SJSA1 (cell line): Measurements from ENCODE around the gene SLC45A3. TPM values are rescaled to one million over a fixed set of nuclear protein-coding genes. Genes with fewer than 3 reads are reported as not detected.

Experiments used
- DNase-seq, 2 experiments: peaks; one replicate each; pipeline ENCODE4 v3.0.0-alpha.2; 2015 to 2020; ENCODE audit warnings: low spot score in 2 of 2, low read depth in 1 of 2
- H3K27ac ChIP-seq: fragments of 250-450 bp; sonication (Bioruptor Pico); 2 replicates; pipeline ENCODE4 v1.5.1; 2020; ENCODE audit warnings: mild to moderate bottlenecking, moderate library complexity
- H3K27me3 ChIP-seq: fragments of 250-450 bp; sonication (Bioruptor Pico); replicated peaks from 2 replicates; pipeline ENCODE4 v1.5.1; 2020; ENCODE audit warnings: mild to moderate bottlenecking, moderate library complexity
- H3K36me3 ChIP-seq: fragments of 250-450 bp; sonication (Bioruptor Pico); 2 replicates; pipeline ENCODE4 v1.5.1; 2020; ENCODE audit warnings: mild to moderate bottlenecking
- H3K4me1 ChIP-seq: fragments of 250-450 bp; sonication (Bioruptor Pico); replicated peaks from 2 replicates; pipeline ENCODE4 v1.6.1; 2021; ENCODE audit warnings: mild to moderate bottlenecking
- H3K4me3 ChIP-seq: fragments of 250-450 bp; sonication (Bioruptor Pico); 2 replicates; pipeline ENCODE4 v1.5.1; 2020; ENCODE audit warnings: mild to moderate bottlenecking
- H3K9me3 ChIP-seq: fragments of 250-450 bp; sonication (Bioruptor Pico); replicated peaks from 2 replicates; pipeline ENCODE4 v1.5.1; 2020; ENCODE audit warnings: mild to moderate bottlenecking
- total RNA-seq: library from RNA; depleted of rRNA; stranded (reverse); fragments of >200 nt; shearing (Covaris generic); gene quantifications from 2 replicates; pipeline ENCODE4 v1.2.3, GENCODE V29; 2014

The SLC45A3 gene
- total RNA-seq, 1 experiment from 2014 or later: 2.4 TPM

DNA sequence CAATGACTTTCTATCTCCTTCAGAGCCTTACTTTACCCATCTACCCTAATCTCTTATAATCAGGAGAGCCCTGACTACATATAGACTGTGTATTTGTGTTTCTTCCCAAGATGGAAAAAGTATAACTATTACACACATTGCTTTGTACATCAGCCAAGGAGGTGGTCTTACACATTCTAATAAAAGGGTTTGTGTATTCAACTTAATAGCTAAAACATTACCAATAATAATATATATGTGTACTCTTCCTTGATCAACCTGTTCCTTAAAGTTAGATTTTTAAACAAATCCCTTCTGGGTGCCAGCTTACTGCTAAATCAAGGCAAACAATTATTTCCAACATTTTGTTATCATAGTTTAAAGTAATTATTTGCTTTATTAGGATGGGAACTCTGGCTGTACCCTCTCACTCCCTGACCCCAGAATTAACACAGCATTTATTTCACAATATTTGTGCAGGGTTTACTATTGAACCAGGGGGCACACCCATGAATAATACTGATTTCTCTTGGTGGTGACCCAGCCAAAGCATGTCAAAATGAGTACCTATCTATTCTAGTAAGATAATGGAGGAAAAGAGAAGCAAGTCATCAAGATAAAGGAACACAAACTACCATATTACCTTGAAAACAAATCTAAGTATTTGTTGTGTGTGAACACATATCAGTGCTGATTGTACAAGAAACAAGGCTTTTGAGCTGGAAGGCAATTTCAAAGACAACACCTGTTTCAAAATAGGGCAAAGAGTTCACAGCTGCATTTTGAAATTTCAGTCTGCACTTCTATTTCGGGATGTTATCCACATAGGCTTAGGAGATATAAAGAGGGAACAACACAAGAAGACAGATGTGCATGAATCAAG lies 30.1 kb upstream of the SLC45A3 start:
- 0 out of 2 replicates have a peak, but pooled peaks cover 7% of the 10 kb centered on the region for H3K4me1 ChIP-seq
- no peak overlapping the region for H3K4me3 ChIP-seq
- no peaks in the 10 kb centered on the region for H3K27me3 ChIP-seq
- peaks cover 36% of the 10 kb centered on the region for H3K36me3 ChIP-seq
- DNase-seq: no peak
- no peaks in the 10 kb centered on the region for H3K9me3 ChIP-seq
- H3K27ac ChIP-seq: no peak overlapping the region

GRCh38 chr1:205709640-205710039 lies 29.3 kb upstream of the SLC45A3 start:
- Histone ChIP-seq H3K36me3 (peaks cover 28% of the 10 kb centered on the region), H3K4me1 (0 out of 2 replicates have a peak, but pooled peaks cover 7% of the 10 kb centered on the region), H3K27ac (no peak overlapping the region), H3K9me3 (no peaks in the 10 kb centered on the region), H3K27me3 (no peaks in the 10 kb centered on the region), H3K4me3 (no peak overlapping the region)
- DNase-seq: no peak

GRCh38 chr1:205709059-205709398 lies 28.7 kb upstream of the SLC45A3 start:
- H3K27me3 ChIP-seq: no peaks in the 10 kb centered on the region
- no peaks in the 10 kb centered on the region for H3K9me3 ChIP-seq
- no peak overlapping the region for H3K4me3 ChIP-seq
- H3K27ac ChIP-seq: no peak overlapping the region
- peak in 1 of 2 experiments; percentile 20 for DNase-seq
- peaks cover 25% of the 10 kb centered on the region for H3K36me3 ChIP-seq
- H3K4me1 ChIP-seq: 0 out of 2 replicates have a peak, but pooled peaks cover 7% of the 10 kb centered on the region

- DNase-seq: no peak
- no peaks in the 10 kb centered on the region for H3K27me3 ChIP-seq
- H3K4me1 ChIP-seq: 0 out of 2 replicates have a peak, but pooled peaks cover 7% of the 10 kb centered on the region
- no peak overlapping the region for H3K27ac ChIP-seq
- H3K4me3 ChIP-seq: no peak overlapping the region
- peaks cover 23% of the 10 kb centered on the region for H3K36me3 ChIP-seq
- H3K9me3 ChIP-seq: no peaks in the 10 kb centered on the region
Measured at GRCh38 chr1:205706601-205707502, 26.5 kb upstream of the SLC45A3 start.

GRCh38 chr1:205704903-205705302 lies 24.6 kb upstream of the SLC45A3 start:
- 0 out of 2 replicates have a peak, but pooled peaks cover 7% of the 10 kb centered on the region for H3K4me1 ChIP-seq
- H3K27me3 ChIP-seq: no peaks in the 10 kb centered on the region
- H3K36me3 ChIP-seq: peaks cover 12% of the 10 kb centered on the region
- DNase-seq: no peak
- H3K9me3 ChIP-seq: no peaks in the 10 kb centered on the region
- no peak overlapping the region for H3K27ac ChIP-seq
- no peak overlapping the region for H3K4me3 ChIP-seq

DNA sequence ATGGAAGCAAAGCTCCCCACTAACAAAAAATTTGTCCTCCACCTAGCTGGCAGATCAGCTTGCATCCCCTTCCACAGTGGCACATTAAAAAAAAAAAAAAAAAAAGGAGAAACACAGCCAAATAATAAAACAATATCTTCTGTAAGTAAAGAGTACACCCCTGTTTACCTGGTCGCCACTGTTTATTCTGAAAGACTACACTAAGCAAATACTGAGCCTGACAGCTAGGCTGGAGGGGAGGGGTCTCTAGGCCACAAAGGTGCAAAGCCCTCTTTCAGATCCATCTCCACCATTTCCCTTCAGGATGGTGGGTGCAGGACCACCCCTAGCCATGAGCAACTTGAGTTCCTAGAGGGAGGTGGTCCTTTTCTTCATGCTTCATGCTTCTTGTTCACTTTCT lies 22.8 kb upstream of the SLC45A3 start:
- Histone ChIP-seq H3K4me1 (no peaks in the 10 kb centered on the region), H3K27ac (no peak overlapping the region), H3K36me3 (no peaks in the 10 kb centered on the region), H3K27me3 (no peaks in the 10 kb centered on the region), H3K4me3 (no peak overlapping the region), H3K9me3 (no peaks in the 10 kb centered on the region)
- DNase-seq: no peak

- Histone ChIP-seq H3K4me1 (no peaks in the 10 kb centered on the region), H3K27me3 (no peaks in the 10 kb centered on the region), H3K36me3 (no peaks in the 10 kb centered on the region), H3K9me3 (no peaks in the 10 kb centered on the region), H3K4me3 (no peak overlapping the region), H3K27ac (no peak overlapping the region)
- DNase-seq: no peak
Measured at GRCh38 chr1:205701891-205702290, 21.6 kb upstream of the SLC45A3 start.

DNA sequence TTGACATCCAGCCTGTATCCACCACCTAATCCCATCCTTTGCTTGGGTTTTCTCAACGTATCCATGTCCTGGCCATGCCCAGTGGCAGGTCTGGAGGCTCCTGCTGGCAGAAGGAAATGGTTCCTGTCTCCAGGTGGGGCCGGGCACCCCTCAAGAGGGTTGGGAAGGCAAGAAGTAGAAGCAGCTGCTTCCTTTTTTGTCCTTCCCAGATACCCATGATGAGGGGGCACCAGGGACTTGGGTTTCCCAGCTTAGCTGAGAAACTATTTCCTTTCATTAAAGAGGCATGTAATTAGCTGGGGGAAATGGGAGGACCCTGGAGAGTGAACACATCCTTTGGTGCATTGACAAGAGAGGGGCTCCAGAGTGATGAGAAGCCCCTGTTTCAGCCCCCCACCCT lies 21.1 kb upstream of the SLC45A3 start:
- Histone ChIP-seq H3K27me3 (no peaks in the 10 kb centered on the region), H3K4me3 (no peak overlapping the region), H3K9me3 (no peaks in the 10 kb centered on the region), H3K36me3 (no peaks in the 10 kb centered on the region), H3K4me1 (no peaks in the 10 kb centered on the region), H3K27ac (no peak overlapping the region)
- no peak for DNase-seq

DNA sequence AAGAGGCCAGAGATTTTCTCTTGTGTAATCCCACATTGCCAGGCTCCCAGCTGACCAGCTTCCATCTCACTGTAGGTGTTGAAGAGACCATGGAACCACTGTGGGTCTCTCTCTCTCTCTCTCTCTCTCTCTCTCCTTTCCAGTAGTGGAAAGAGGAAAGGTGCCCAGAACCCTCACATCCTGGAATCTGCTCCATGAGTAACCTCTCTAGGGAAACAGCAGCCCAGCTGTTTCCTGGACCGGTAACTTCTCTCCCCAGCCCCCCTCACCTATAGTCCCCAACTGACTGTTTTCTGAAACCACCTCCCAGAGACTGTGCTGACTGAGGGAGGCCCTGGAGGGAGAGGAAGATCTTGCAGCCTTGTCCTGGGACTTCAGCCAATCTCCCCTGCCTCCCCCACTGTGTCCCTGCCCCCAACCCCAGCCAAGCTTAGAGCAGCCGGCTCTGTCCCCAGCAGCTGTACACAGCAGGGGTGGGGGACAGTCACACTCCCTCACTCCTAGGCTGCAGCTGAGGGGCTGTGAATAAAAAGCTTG lies 20.6 kb upstream of the SLC45A3 start:
- H3K9me3 ChIP-seq: no peaks in the 10 kb centered on the region
- H3K4me1 ChIP-seq: no peaks in the 10 kb centered on the region
- no peaks in the 10 kb centered on the region for H3K27me3 ChIP-seq
- no peak for DNase-seq
- no peak overlapping the region for H3K4me3 ChIP-seq
- no peaks in the 10 kb centered on the region for H3K36me3 ChIP-seq
- H3K27ac ChIP-seq: no peak overlapping the region

DNA sequence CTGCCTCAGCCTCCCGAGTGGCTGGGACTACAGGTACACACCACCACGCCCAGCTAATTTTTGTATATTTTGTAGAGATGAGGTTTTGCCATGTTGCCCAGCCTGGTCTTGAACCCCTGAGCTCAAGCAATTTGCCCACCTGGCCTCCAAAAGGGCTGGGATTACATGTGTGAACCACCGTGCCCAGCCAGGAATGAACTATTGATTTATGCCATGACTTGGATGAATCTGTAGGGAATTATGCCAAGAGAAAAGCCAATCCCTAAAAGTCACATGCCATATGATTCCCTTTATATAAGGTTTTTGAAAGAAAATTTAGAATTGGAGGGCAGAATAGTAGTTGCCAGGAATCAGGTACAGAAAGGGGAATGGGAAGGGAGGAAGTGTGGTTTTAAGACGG lies 19.1 kb upstream of the SLC45A3 start:
- Histone ChIP-seq H3K9me3 (no peaks in the 10 kb centered on the region), H3K36me3 (no peaks in the 10 kb centered on the region), H3K27ac (no peak overlapping the region)

GRCh38 chr1:205698921-205699320 lies 18.6 kb upstream of the SLC45A3 start:
- no peak for DNase-seq
- no peaks in the 10 kb centered on the region for H3K4me1 ChIP-seq
- H3K4me3 ChIP-seq: no peak overlapping the region
- H3K9me3 ChIP-seq: no peaks in the 10 kb centered on the region
- H3K36me3 ChIP-seq: no peaks in the 10 kb centered on the region
- H3K27me3 ChIP-seq: no peaks in the 10 kb centered on the region
- no peak overlapping the region for H3K27ac ChIP-seq

More for the DNA sequence above, 19.1 kb upstream of the SLC45A3 start:
- no peaks in the 10 kb centered on the region for H3K27me3 ChIP-seq
- no peak for DNase-seq
- no peak overlapping the region for H3K4me3 ChIP-seq
- H3K4me1 ChIP-seq: no peaks in the 10 kb centered on the region

DNA sequence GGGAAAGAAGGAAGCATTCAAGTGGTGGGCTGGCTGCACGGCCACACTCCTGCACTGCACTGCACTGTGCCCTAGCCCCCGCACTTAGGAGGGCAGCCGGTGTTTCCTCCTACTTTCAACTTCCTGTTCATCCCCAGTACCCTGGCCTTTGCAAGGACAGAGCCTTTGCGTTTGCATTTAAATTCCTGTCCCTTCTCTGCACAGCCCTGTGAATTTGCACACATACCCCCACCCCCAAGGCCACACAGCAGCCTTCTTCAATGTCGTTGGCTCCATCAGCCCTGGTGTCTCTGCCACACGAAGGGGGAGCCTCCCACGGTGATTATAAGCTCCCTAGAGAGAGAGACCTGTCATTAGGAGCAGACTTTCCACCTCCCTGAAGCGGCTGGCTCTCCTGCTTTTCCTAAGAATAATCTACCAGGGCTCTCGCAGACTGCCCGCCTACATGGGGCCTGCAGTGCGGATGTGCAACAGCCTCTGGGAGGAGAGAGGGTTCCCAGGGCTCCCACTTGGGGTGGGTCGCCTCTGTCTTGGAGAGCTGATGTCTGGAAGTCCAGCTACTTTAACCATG lies 13.2 kb upstream of the SLC45A3 start:
- Histone ChIP-seq H3K9me3 (no peaks in the 10 kb centered on the region), H3K27me3 (peaks cover 5% of the 10 kb centered on the region; the same call in 1 of the 2 replicates), H3K36me3 (no peaks in the 10 kb centered on the region), H3K27ac (no peak overlapping the region), H3K4me3 (no peak overlapping the region), H3K4me1 (no peaks in the 10 kb centered on the region)
- DNase-seq: no peak

- Histone ChIP-seq H3K36me3 (no peaks in the 10 kb centered on the region), H3K4me3 (no peak overlapping the region), H3K4me1 (no peaks in the 10 kb centered on the region), H3K27ac (no peak overlapping the region), H3K9me3 (no peaks in the 10 kb centered on the region), H3K27me3 (peaks cover 11% of the 10 kb centered on the region)
- DNase-seq: no peak
Measured at GRCh38 chr1:205692423-205692822, 12.1 kb upstream of the SLC45A3 start.
